ENCODE data around the gene MON2. TPM values are rescaled to one million over a fixed set of nuclear protein-coding genes. Genes with fewer than 3 reads are reported as not detected.

The MON2 gene
- total RNA-seq, 1 experiment from 2014 or later = 89.5 TPM

- no peak overlapping the region for H3K27ac ChIP-seq (ENCODE audit: low read length)
- no peaks in the 10 kb centered on the region for H3K9me2 ChIP-seq (replicated peaks; ENCODE audit: insufficient read depth, low read length)
- no peak for DNase-seq
- H3K9me3 ChIP-seq (ENCODE audit: low read length) = no peaks in the 10 kb centered on the region
- H3K36me3 ChIP-seq (ENCODE audit: insufficient read depth, low read length) = no peaks in the 10 kb centered on the region; the same call in 1 of the 2 replicates
- no peak overlapping the region for H3K4me3 ChIP-seq (ENCODE audit: low read length)
- no peak overlapping the region for H3K9ac ChIP-seq (ENCODE audit: low read length)
- H2AFZ ChIP-seq (ENCODE audit: low read length) = no peak overlapping the region
- no peak overlapping the region for H3K4me2 ChIP-seq (ENCODE audit: low read depth, low read length, poor library complexity, severe bottlenecking)
- no peaks in the 10 kb centered on the region for H3K27me3 ChIP-seq (ENCODE audit: low read length)
- H4K20me1 ChIP-seq (ENCODE audit: insufficient read depth, low read depth, low read length) = no peaks in the 10 kb centered on the region
- peaks cover 13% of the 10 kb centered on the region for H3K79me2 ChIP-seq (ENCODE audit: low read length)
- H3K4me1 ChIP-seq (ENCODE audit: low read length) = peaks cover 21% of the 10 kb centered on the region
Observed at GRCh38 chr12:62523619-62524018, 57.0 kb downstream of the MON2 start.

- H3K27ac ChIP-seq (ENCODE audit: low read length) = no peak overlapping the region
- H2AFZ ChIP-seq (ENCODE audit: low read length) = no peak overlapping the region
- no peaks in the 10 kb centered on the region; the same call in 1 of the 2 replicates for H3K36me3 ChIP-seq (ENCODE audit: insufficient read depth, low read length)
- no peaks in the 10 kb centered on the region for H3K9me3 ChIP-seq (ENCODE audit: low read length)
- no peak overlapping the region for H3K9ac ChIP-seq (ENCODE audit: low read length)
- H4K20me1 ChIP-seq (ENCODE audit: insufficient read depth, low read depth, low read length) = no peaks in the 10 kb centered on the region
- H3K4me1 ChIP-seq (ENCODE audit: low read length) = peaks cover 21% of the 10 kb centered on the region
- H3K27me3 ChIP-seq (ENCODE audit: low read length) = no peaks in the 10 kb centered on the region
- no peaks in the 10 kb centered on the region for H3K9me2 ChIP-seq (replicated peaks; ENCODE audit: insufficient read depth, low read length)
- peaks cover 21% of the 10 kb centered on the region for H3K79me2 ChIP-seq (ENCODE audit: low read length)
- H3K4me2 ChIP-seq (ENCODE audit: low read depth, low read length, poor library complexity, severe bottlenecking) = no peak overlapping the region
- H3K4me3 ChIP-seq (ENCODE audit: low read length) = no peak overlapping the region
- no peak for DNase-seq
Observed at GRCh38 chr12:62525271-62525670, 58.6 kb downstream of the MON2 start.

DNA sequence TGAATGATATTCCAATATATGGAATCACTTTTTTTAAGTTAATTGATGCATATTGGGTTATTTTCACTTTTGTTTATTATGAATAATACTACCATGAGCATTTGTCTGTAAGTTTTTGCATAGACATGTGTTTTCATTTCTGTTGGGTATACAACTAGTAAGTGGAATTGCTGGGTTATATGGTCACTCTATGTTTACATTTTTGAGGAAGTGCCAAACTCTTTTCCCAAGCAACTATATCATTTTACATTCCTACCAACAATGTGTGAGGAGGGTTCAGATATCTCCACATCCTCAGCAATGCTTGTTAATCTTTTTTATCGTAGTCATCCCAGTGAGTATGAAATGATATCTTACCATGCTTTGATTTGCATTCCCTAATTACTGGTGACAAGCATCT lies 64.0 kb downstream of the MON2 start:
- no peaks in the 10 kb centered on the region for H3K9me2 ChIP-seq (replicated peaks; ENCODE audit: insufficient read depth, low read length)
- no peaks in the 10 kb centered on the region for H4K20me1 ChIP-seq (ENCODE audit: insufficient read depth, low read depth, low read length)
- peaks cover 13% of the 10 kb centered on the region for H3K4me1 ChIP-seq (ENCODE audit: low read length)
- no peak for DNase-seq
- H3K4me2 ChIP-seq (ENCODE audit: low read depth, low read length, poor library complexity, severe bottlenecking) = no peak overlapping the region
- no peaks in the 10 kb centered on the region for H3K27me3 ChIP-seq (ENCODE audit: low read length)
- peaks cover 24% of the 10 kb centered on the region for H3K79me2 ChIP-seq (ENCODE audit: low read length)
- no peak overlapping the region for H3K27ac ChIP-seq (ENCODE audit: low read length)
- peaks cover 27% of the 10 kb centered on the region; the same call in 1 of the 2 replicates for H3K36me3 ChIP-seq (ENCODE audit: insufficient read depth, low read length)
- H3K9ac ChIP-seq (ENCODE audit: low read length) = no peak overlapping the region
- H3K4me3 ChIP-seq (ENCODE audit: low read length) = no peak overlapping the region
- no peak overlapping the region for H2AFZ ChIP-seq (ENCODE audit: low read length)
- H3K9me3 ChIP-seq (ENCODE audit: low read length) = no peaks in the 10 kb centered on the region

- H3K27me3 ChIP-seq (ENCODE audit: low read length) = no peaks in the 10 kb centered on the region
- no peaks in the 10 kb centered on the region for H4K20me1 ChIP-seq (ENCODE audit: insufficient read depth, low read depth, low read length)
- H3K4me3 ChIP-seq (ENCODE audit: low read length) = no peak overlapping the region
- no peak overlapping the region for H3K4me2 ChIP-seq (ENCODE audit: low read depth, low read length, poor library complexity, severe bottlenecking)
- H3K36me3 ChIP-seq (ENCODE audit: insufficient read depth, low read length) = peaks cover 35% of the 10 kb centered on the region; the same call in 1 of the 2 replicates
- no peak for DNase-seq
- H3K4me1 ChIP-seq (ENCODE audit: low read length) = peaks cover under 1% of the 10 kb centered on the region; the same call in 1 of the 2 replicates
- H3K27ac ChIP-seq (ENCODE audit: low read length) = no peak overlapping the region
- H3K9me2 ChIP-seq (replicated peaks; ENCODE audit: insufficient read depth, low read length) = no peaks in the 10 kb centered on the region
- no peak overlapping the region for H3K9ac ChIP-seq (ENCODE audit: low read length)
- H2AFZ ChIP-seq (ENCODE audit: low read length) = no peak overlapping the region
- peaks cover 20% of the 10 kb centered on the region for H3K79me2 ChIP-seq (ENCODE audit: low read length)
- no peaks in the 10 kb centered on the region for H3K9me3 ChIP-seq (ENCODE audit: low read length)
Observed at GRCh38 chr12:62532333-62532732, 65.7 kb downstream of the MON2 start.

DNA sequence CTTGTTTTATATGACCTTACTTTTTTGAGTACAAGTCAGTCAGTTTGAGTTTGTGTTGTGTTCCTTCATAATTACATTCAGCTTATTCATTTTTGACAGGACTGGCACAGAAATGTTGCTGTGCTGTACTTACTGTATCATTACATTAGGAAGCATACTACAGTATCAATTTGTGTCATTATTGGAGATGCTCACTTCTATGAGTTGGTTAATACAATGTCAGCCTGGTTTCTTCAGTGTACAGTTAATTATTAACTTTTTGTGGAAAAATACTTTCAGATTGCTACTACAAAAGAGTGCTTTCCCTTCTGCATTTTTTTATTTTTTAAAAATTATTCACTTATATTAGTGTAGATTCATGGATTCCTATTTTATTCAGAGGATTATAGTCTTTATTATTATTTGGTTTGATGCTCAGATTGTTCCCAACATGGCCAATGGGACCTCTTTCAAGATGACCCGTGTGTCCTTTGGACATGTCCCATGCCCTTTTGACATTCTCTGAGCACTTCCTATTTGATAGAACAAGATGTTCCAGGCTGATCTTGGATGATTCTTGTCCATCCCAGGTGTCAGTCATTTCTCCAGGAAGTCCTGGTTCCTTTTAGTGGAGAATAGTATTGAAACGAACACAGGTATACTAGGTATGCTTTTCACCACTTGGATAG lies 66.6 kb downstream of the MON2 start:
- Histone ChIP-seq H3K4me1 (ENCODE audit: low read length) (no peaks in the 10 kb centered on the region), H2AFZ (ENCODE audit: low read length) (no peak overlapping the region), H3K27me3 (ENCODE audit: low read length) (no peaks in the 10 kb centered on the region), H3K4me3 (ENCODE audit: low read length) (no peak overlapping the region), H3K36me3 (ENCODE audit: insufficient read depth, low read length) (peaks cover 44% of the 10 kb centered on the region), H3K27ac (ENCODE audit: low read length) (no peak overlapping the region), H3K79me2 (ENCODE audit: low read length) (peaks cover 15% of the 10 kb centered on the region), H4K20me1 (ENCODE audit: insufficient read depth, low read depth, low read length) (no peaks in the 10 kb centered on the region), H3K9me3 (ENCODE audit: low read length) (no peaks in the 10 kb centered on the region), H3K4me2 (ENCODE audit: low read depth, low read length, poor library complexity, severe bottlenecking) (no peak overlapping the region), H3K9ac (ENCODE audit: low read length) (no peak overlapping the region), H3K9me2 (replicated peaks; ENCODE audit: insufficient read depth, low read length) (no peaks in the 10 kb centered on the region)
- no peak for DNase-seq

GRCh38 chr12:62533755-62534107 lies 67.1 kb downstream of the MON2 start:
- no peak for DNase-seq
- Histone ChIP-seq H4K20me1 (ENCODE audit: insufficient read depth, low read depth, low read length) (no peaks in the 10 kb centered on the region), H3K9me3 (ENCODE audit: low read length) (no peaks in the 10 kb centered on the region), H3K36me3 (ENCODE audit: insufficient read depth, low read length) (peaks cover 46% of the 10 kb centered on the region), H3K4me1 (ENCODE audit: low read length) (no peaks in the 10 kb centered on the region), H3K27ac (ENCODE audit: low read length) (no peak overlapping the region), H3K9ac (ENCODE audit: low read length) (no peak overlapping the region), H3K9me2 (replicated peaks; ENCODE audit: insufficient read depth, low read length) (no peaks in the 10 kb centered on the region), H3K79me2 (ENCODE audit: low read length) (peaks cover 10% of the 10 kb centered on the region), H3K27me3 (ENCODE audit: low read length) (no peaks in the 10 kb centered on the region), H2AFZ (ENCODE audit: low read length) (no peak overlapping the region), H3K4me2 (ENCODE audit: low read depth, low read length, poor library complexity, severe bottlenecking) (no peak overlapping the region), H3K4me3 (ENCODE audit: low read length) (no peak overlapping the region)

GRCh38 chr12:62536546-62536945 lies 69.9 kb downstream of the MON2 start:
- H3K4me2 ChIP-seq (ENCODE audit: low read depth, low read length, poor library complexity, severe bottlenecking) = no peak overlapping the region
- H3K9me2 ChIP-seq (replicated peaks; ENCODE audit: insufficient read depth, low read length) = no peaks in the 10 kb centered on the region
- H3K9me3 ChIP-seq (ENCODE audit: low read length) = no peaks in the 10 kb centered on the region
- no peaks in the 10 kb centered on the region for H4K20me1 ChIP-seq (ENCODE audit: insufficient read depth, low read depth, low read length)
- H3K27ac ChIP-seq (ENCODE audit: low read length) = no peak overlapping the region
- H3K4me3 ChIP-seq (ENCODE audit: low read length) = no peak overlapping the region
- no peaks in the 10 kb centered on the region; the same call in 1 of the 2 replicates for H3K79me2 ChIP-seq (ENCODE audit: low read length)
- H3K36me3 ChIP-seq (ENCODE audit: insufficient read depth, low read length) = peaks cover 46% of the 10 kb centered on the region
- no peaks in the 10 kb centered on the region for H3K27me3 ChIP-seq (ENCODE audit: low read length)
- no peak overlapping the region for H2AFZ ChIP-seq (ENCODE audit: low read length)
- H3K4me1 ChIP-seq (ENCODE audit: low read length) = no peaks in the 10 kb centered on the region
- no peak for DNase-seq
- no peak overlapping the region for H3K9ac ChIP-seq (ENCODE audit: low read length)

DNA sequence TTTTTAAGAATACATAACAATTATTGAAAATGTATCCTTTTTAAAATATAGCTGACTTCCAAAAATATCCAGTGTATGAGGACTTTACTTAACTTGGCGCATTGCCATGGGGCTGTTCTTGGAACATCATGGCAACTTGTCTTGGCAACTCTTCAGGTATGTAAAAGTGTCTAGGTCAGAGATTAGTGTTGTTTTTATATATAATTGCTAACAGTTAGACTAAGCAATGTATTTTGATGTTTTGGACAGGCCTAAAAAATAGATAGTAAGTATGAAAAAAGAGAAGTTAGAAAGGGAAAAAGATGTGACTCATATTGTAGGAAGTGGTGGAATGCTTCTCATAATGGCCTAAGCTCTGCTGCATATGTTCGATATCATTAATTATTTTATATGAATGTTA lies 70.9 kb downstream of the MON2 start:
- Histone ChIP-seq H3K79me2 (ENCODE audit: low read length) (no peaks in the 10 kb centered on the region; the same call in 1 of the 2 replicates), H3K27ac (ENCODE audit: low read length) (no peak overlapping the region), H3K4me3 (ENCODE audit: low read length) (no peak overlapping the region), H2AFZ (ENCODE audit: low read length) (no peak overlapping the region), H3K4me1 (ENCODE audit: low read length) (0 out of 2 replicates have a peak, but pooled peaks cover 2% of the 10 kb centered on the region), H4K20me1 (ENCODE audit: insufficient read depth, low read depth, low read length) (no peaks in the 10 kb centered on the region), H3K9me3 (ENCODE audit: low read length) (no peaks in the 10 kb centered on the region), H3K27me3 (ENCODE audit: low read length) (no peaks in the 10 kb centered on the region), H3K36me3 (ENCODE audit: insufficient read depth, low read length) (peaks cover 42% of the 10 kb centered on the region), H3K9me2 (replicated peaks; ENCODE audit: insufficient read depth, low read length) (no peaks in the 10 kb centered on the region), H3K9ac (ENCODE audit: low read length) (no peak overlapping the region), H3K4me2 (ENCODE audit: low read depth, low read length, poor library complexity, severe bottlenecking) (no peak overlapping the region)
- DNase-seq = no peak

All from Karpas-422 (cell line).